ENCODE results near the gene NEDD9.

Gene NEDD9

GRCh38 chr6:11260249-11261038 is 28.0 kb upstream of the NEDD9 start:
- no peak for DNase-seq (ENCODE audit: low read depth)

GRCh38 chr6:11258260-11259237 is 26.1 kb upstream of the NEDD9 start:
- no peak for DNase-seq (ENCODE audit: low read depth)

- DNase-seq (ENCODE audit: low read depth): no peak
Observed at GRCh38 chr6:11255610-11256009, 23.1 kb upstream of the NEDD9 start.

GRCh38 chr6:11253594-11253993 is 21.1 kb upstream of the NEDD9 start:
- no peak for DNase-seq (ENCODE audit: low read depth)

GRCh38 chr6:11251553-11252360 is 19.3 kb upstream of the NEDD9 start:
- no peak for DNase-seq (ENCODE audit: low read depth)

- no peak for DNase-seq (ENCODE audit: low read depth)
Observed at GRCh38 chr6:11250108-11250507, 17.6 kb upstream of the NEDD9 start.

- no peak for DNase-seq (ENCODE audit: low read depth)
Observed at GRCh38 chr6:11248974-11249761, 16.7 kb upstream of the NEDD9 start.

- DNase-seq (ENCODE audit: low read depth): no peak
Observed at GRCh38 chr6:11246722-11247121, 14.3 kb upstream of the NEDD9 start.

- no peak for DNase-seq (ENCODE audit: low read depth)
Observed at GRCh38 chr6:11245381-11246256, 13.2 kb upstream of the NEDD9 start.

GRCh38 chr6:11244387-11245126 is 12.1 kb upstream of the NEDD9 start:
- DNase-seq (ENCODE audit: low read depth): no peak

GRCh38 chr6:11243861-11244260 is 11.4 kb upstream of the NEDD9 start:
- DNase-seq (ENCODE audit: low read depth): no peak

- DNase-seq (ENCODE audit: low read depth): no peak
Observed at GRCh38 chr6:11242711-11243110, 10.2 kb upstream of the NEDD9 start.

- DNase-seq (ENCODE audit: low read depth): no peak
Observed at GRCh38 chr6:11241793-11242201, 9.3 kb upstream of the NEDD9 start.

- DNase-seq (ENCODE audit: low read depth): no peak
Observed at GRCh38 chr6:11241154-11241792, 8.8 kb upstream of the NEDD9 start.

- DNase-seq (ENCODE audit: low read depth): no peak
Observed at GRCh38 chr6:11237956-11238355, 5.5 kb upstream of the NEDD9 start.

- DNase-seq (ENCODE audit: low read depth): no peak
Observed at GRCh38 chr6:11237428-11237827, 5.0 kb upstream of the NEDD9 start.

GRCh38 chr6:11236915-11237314 is 4.4 kb upstream of the NEDD9 start:
- no peak for DNase-seq (ENCODE audit: low read depth)

GRCh38 chr6:11236076-11236750 is 3.7 kb upstream of the NEDD9 start:
- no peak for DNase-seq (ENCODE audit: low read depth)

GRCh38 chr6:11235062-11235461 is 2.6 kb upstream of the NEDD9 start:
- DNase-seq (ENCODE audit: low read depth): no peak
